Dedifferentiated amniotic fluid mesenchymal stem cell (primary cell): ENCODE measurements around the gene MED23.
"Not testable (repeated sequence)": the region's sequence is repeated elsewhere in the genome, so short reads cannot be mapped to it uniquely, and the experiment has no call there.

Experiments used
- DNase-seq: peaks from one replicate; pipeline ENCODE4 v3.0.0-alpha.2; 2016; ENCODE audit errors: extremely low spot score

Gene MED23

GRCh38 chr6:131572686-131573415 is 55.2 kb downstream of the MED23 start, which contains the start of gene ARG1:
Gene ARG1, plus strand, starts transcription at chr6:131573226. Its CDS starts 57 bp downstream, at chr6:131573283.
- DNase-seq, result no peak

GRCh38 chr6:131568726-131569125 is 59.3 kb downstream of the MED23 start:
- DNase-seq, result no peak

GRCh38 chr6:131565056-131565455 is 63.0 kb downstream of the MED23 start:
- DNase-seq, result no peak

GRCh38 chr6:131561925-131562707 is 65.9 kb downstream of the MED23 start:
- no peak for DNase-seq

GRCh38 chr6:131558922-131559321 is 69.1 kb downstream of the MED23 start:
- no peak for DNase-seq

- no peak for DNase-seq
Measured at GRCh38 chr6:131555992-131556391, 72.0 kb downstream of the MED23 start.

- no peak for DNase-seq
Measured at GRCh38 chr6:131552572-131552971, 75.5 kb downstream of the MED23 start.

- no peak for DNase-seq
Measured at GRCh38 chr6:131551902-131552301, 76.1 kb downstream of the MED23 start.

GRCh38 chr6:131549811-131550210 is 78.2 kb downstream of the MED23 start:
- DNase-seq, result no peak

- no peak for DNase-seq
Measured at GRCh38 chr6:131548441-131548840, 79.6 kb downstream of the MED23 start.

GRCh38 chr6:131547488-131547887 is 80.6 kb downstream of the MED23 start:
- no peak for DNase-seq

- no peak for DNase-seq
Measured at GRCh38 chr6:131545317-131545716, 82.7 kb downstream of the MED23 start.

- not testable (repeated sequence) for DNase-seq
Measured at GRCh38 chr6:131538615-131539014, 89.4 kb downstream of the MED23 start.

- no peak for DNase-seq
Measured at GRCh38 chr6:131532580-131533039, 95.4 kb downstream of the MED23 start.

- DNase-seq, result not testable (repeated sequence)
Measured at GRCh38 chr6:131531681-131532080, 96.4 kb downstream of the MED23 start.

GRCh38 chr6:131530936-131531335 is 97.1 kb downstream of the MED23 start:
- DNase-seq, result not testable (repeated sequence)

GRCh38 chr6:131524695-131525336 is 103.2 kb downstream of the MED23 start:
- no peak for DNase-seq

- DNase-seq, result no peak
Measured at GRCh38 chr6:131523988-131524673, 103.9 kb downstream of the MED23 start.
